ENCODE data around the gene EGFR.

Gene EGFR

DNA sequence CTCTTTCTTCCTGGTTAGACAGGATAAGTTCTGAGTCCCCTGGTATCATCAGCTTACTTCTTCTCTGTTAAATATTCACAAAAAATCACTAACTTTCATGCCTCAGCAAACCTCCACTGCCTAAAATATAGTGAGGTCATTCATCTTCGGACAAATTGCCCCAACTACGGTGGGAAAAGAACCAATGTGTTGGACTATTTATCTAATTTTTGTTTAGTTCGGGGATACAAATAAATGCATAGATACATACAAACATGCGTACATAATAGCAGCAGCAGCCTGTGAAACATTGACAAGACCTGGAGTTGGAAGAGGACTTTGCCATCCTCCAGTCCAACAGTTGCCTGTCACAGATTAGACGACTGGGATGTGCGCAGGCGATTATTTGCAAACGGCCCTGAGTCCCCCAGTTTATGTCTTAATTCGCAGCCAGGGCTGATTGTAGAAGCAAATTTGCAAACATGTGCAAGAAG lies 51.5 kb downstream of the EGFR start:
- H3K9me2 ChIP-seq (replicated peaks; ENCODE audit: low read depth, low read length): no peaks in the 10 kb centered on the region
- TF ChIP-seq CTCF (conservative IDR thresholded peaks at IDR 0.05; ENCODE audit: low read length): no peak
- TF ChIP-seq EZH2phosphoT487 (IDR thresholded peaks at IDR 0.05; ENCODE audit: borderline replicate concordance): no peak
- H4K20me1 ChIP-seq (ENCODE audit: insufficient read depth, low read length, poor library complexity, severe bottlenecking): no peaks in the 10 kb centered on the region
- H3K9me3 ChIP-seq (ENCODE audit: insufficient read depth, low read depth, low read length): 0 out of 2 replicates have a peak, but pooled peaks cover 3% of the 10 kb centered on the region
- no peak overlapping the region for H2AFZ ChIP-seq (ENCODE audit: low read length)
- no peak overlapping the region for H3K4me2 ChIP-seq (ENCODE audit: low read depth, low read length, poor library complexity, severe bottlenecking)
- H3K27me3 ChIP-seq (ENCODE audit: insufficient read depth, low read length, poor library complexity, severe bottlenecking): no peaks in the 10 kb centered on the region
- no peaks in the 10 kb centered on the region for H3K4me1 ChIP-seq (ENCODE audit: insufficient read depth, low read length, poor library complexity, severe bottlenecking)
- no peak overlapping the region for H3K4me3 ChIP-seq (ENCODE audit: low read length, poor library complexity, severe bottlenecking)
- no peaks in the 10 kb centered on the region for H3K79me2 ChIP-seq (ENCODE audit: insufficient read depth, low read length)
- H3K36me3 ChIP-seq (ENCODE audit: insufficient read depth, low read length): no peaks in the 10 kb centered on the region
- H3K9ac ChIP-seq (ENCODE audit: low read depth, low read length, poor library complexity, severe bottlenecking): no peak overlapping the region
- H3F3A ChIP-seq (ENCODE audit: low read depth): no peaks in the 10 kb centered on the region

DNA sequence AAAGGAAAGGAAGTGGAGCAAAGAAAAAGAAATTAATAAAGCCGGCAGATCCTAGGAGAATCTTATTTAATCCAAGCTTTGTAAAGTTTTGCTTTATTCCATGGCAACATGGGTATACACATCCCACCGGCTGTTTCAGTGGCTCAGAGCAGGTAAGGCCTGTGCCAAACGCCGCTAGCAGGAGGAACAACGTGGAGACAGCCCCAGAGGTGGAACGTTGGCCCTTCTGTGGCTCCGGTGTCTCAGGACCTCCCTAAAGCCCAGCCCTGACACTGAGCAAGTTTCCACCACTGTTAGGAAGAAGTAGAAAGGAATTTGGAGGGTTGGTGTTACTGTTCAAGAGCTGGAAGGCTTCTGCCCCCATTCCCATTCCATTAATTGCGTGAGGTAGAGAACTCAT lies 52.0 kb downstream of the EGFR start:
- H3F3A ChIP-seq (ENCODE audit: low read depth): no peaks in the 10 kb centered on the region
- TF ChIP-seq CTCF (conservative IDR thresholded peaks at IDR 0.05; ENCODE audit: low read length) (no peak), EZH2phosphoT487 (IDR thresholded peaks at IDR 0.05; ENCODE audit: borderline replicate concordance) (no peak)
- H3K79me2 ChIP-seq (ENCODE audit: insufficient read depth, low read length): no peaks in the 10 kb centered on the region
- no peak overlapping the region for H2AFZ ChIP-seq (ENCODE audit: low read length)
- H3K36me3 ChIP-seq (ENCODE audit: insufficient read depth, low read length): no peaks in the 10 kb centered on the region
- H3K27me3 ChIP-seq (ENCODE audit: insufficient read depth, low read length, poor library complexity, severe bottlenecking): no peaks in the 10 kb centered on the region
- H3K4me1 ChIP-seq (ENCODE audit: insufficient read depth, low read length, poor library complexity, severe bottlenecking): no peaks in the 10 kb centered on the region
- H3K9ac ChIP-seq (ENCODE audit: low read depth, low read length, poor library complexity, severe bottlenecking): no peak overlapping the region
- 0 out of 2 replicates have a peak, but pooled peaks cover 3% of the 10 kb centered on the region for H3K9me3 ChIP-seq (ENCODE audit: insufficient read depth, low read depth, low read length)
- no peak overlapping the region for H3K4me3 ChIP-seq (ENCODE audit: low read length, poor library complexity, severe bottlenecking)
- no peak overlapping the region for H3K4me2 ChIP-seq (ENCODE audit: low read depth, low read length, poor library complexity, severe bottlenecking)
- H3K9me2 ChIP-seq (replicated peaks; ENCODE audit: low read depth, low read length): no peaks in the 10 kb centered on the region
- no peaks in the 10 kb centered on the region for H4K20me1 ChIP-seq (ENCODE audit: insufficient read depth, low read length, poor library complexity, severe bottlenecking)

DNA sequence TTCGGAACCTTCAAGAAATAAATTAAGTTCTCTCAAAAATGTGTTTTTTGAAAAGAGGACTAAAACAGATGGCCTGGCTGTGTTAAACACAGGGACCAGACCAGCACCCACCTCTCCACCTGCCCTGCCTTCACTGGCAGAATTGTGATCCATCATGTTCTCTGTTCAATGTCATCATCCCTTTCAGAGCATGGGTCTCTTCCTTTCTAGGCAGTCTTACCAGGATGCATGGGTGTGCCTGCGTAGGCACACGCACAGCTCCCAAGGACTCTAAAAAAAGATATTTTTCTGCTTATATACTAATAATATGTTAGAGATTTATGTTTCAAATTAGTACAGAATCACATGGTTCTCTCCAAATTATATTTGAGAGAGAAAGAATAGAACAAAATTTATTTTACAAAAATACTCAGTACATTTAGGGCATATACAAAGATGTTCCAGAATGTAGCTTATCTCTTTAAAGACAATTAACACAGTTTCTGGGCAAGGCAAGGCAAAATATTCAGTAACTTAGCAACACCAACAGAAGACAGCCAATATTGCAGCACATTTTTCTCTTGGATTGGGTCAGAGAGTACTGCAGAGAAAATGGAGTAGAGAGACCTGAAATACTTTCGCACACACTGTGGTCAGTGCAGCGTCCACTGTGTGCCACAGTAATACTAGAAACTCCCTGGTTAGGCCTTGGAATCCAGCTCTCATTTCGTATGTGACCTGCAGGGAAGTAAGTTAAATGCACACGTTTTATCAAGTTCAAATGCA lies 52.8 kb downstream of the EGFR start:
- H4K20me1 ChIP-seq (ENCODE audit: insufficient read depth, low read length, poor library complexity, severe bottlenecking): no peaks in the 10 kb centered on the region
- no peaks in the 10 kb centered on the region for H3K79me2 ChIP-seq (ENCODE audit: insufficient read depth, low read length)

More for the DNA sequence above, 52.8 kb downstream of the EGFR start:
- H3K9me2 ChIP-seq (replicated peaks; ENCODE audit: low read depth, low read length): no peaks in the 10 kb centered on the region
- H2AFZ ChIP-seq (ENCODE audit: low read length): no peak overlapping the region
- H3K9ac ChIP-seq (ENCODE audit: low read depth, low read length, poor library complexity, severe bottlenecking): no peak overlapping the region
- H3K27me3 ChIP-seq (ENCODE audit: insufficient read depth, low read length, poor library complexity, severe bottlenecking): no peaks in the 10 kb centered on the region
- H3K4me1 ChIP-seq (ENCODE audit: insufficient read depth, low read length, poor library complexity, severe bottlenecking): no peaks in the 10 kb centered on the region
- no peaks in the 10 kb centered on the region for H3F3A ChIP-seq (ENCODE audit: low read depth)
- no peaks in the 10 kb centered on the region for H3K36me3 ChIP-seq (ENCODE audit: insufficient read depth, low read length)
- H3K4me3 ChIP-seq (ENCODE audit: low read length, poor library complexity, severe bottlenecking): no peak overlapping the region
- no peak for TF ChIP-seq CTCF (conservative IDR thresholded peaks at IDR 0.05; ENCODE audit: low read length)
- TF ChIP-seq EZH2phosphoT487 (IDR thresholded peaks at IDR 0.05; ENCODE audit: borderline replicate concordance): no peak
- no peaks in the 10 kb centered on the region for H3K9me3 ChIP-seq (ENCODE audit: insufficient read depth, low read depth, low read length)
- H3K4me2 ChIP-seq (ENCODE audit: low read depth, low read length, poor library complexity, severe bottlenecking): no peak overlapping the region

All from Loucy (cell line).